NAMALWA (cell line): Measurements from ENCODE around the gene RNF114.
"Not testable (repeated sequence)": the region's sequence is repeated elsewhere in the genome, so short reads cannot be mapped to it uniquely, and the experiment has no call there.

Source experiments
- DNase-seq: peaks from one replicate; pipeline ENCODE4 v3.0.0-alpha.2; 2015; ENCODE audit warnings: low spot score

RNF114 gene

GRCh38 chr20:49928411-49929141 is 7.6 kb upstream of the RNF114 start:
- peak; percentile 89 for DNase-seq

- DNase-seq: no peak
Measured at GRCh38 chr20:49929142-49929494, 7.1 kb upstream of the RNF114 start.

GRCh38 chr20:49935746-49936152 is 448 bp upstream of the RNF114 start:
- no peak for DNase-seq

- peak; percentile 49 for DNase-seq
Measured at GRCh38 chr20:49937027-49937929, 1.1 kb downstream of the RNF114 start.

GRCh38 chr20:49938173-49939163 is 2.3 kb downstream of the RNF114 start:
- no peak for DNase-seq

GRCh38 chr20:49941456-49941855 is 5.3 kb downstream of the RNF114 start:
- DNase-seq: no peak

GRCh38 chr20:49942303-49942702 is 6.1 kb downstream of the RNF114 start:
- DNase-seq: no peak

- no peak for DNase-seq
Measured at GRCh38 chr20:49942942-49943341, 6.7 kb downstream of the RNF114 start.

- DNase-seq: no peak
Measured at GRCh38 chr20:49945306-49945700, 9.1 kb downstream of the RNF114 start.

GRCh38 chr20:49945701-49946477 is 9.7 kb downstream of the RNF114 start:
- no peak for DNase-seq

GRCh38 chr20:49948178-49948577 is 12.0 kb downstream of the RNF114 start:
- no peak for DNase-seq

- no peak for DNase-seq
Measured at GRCh38 chr20:49948809-49949507, 12.8 kb downstream of the RNF114 start.

GRCh38 chr20:49951151-49951550 is 15.0 kb downstream of the RNF114 start:
- DNase-seq: no peak

GRCh38 chr20:49955167-49955566 is 19.0 kb downstream of the RNF114 start:
- no peak for DNase-seq

- DNase-seq: not testable (repeated sequence)
Measured at GRCh38 chr20:49955830-49956396, 19.7 kb downstream of the RNF114 start.

- no peak for DNase-seq
Measured at GRCh38 chr20:49956689-49957088, 20.5 kb downstream of the RNF114 start.

GRCh38 chr20:49957089-49957938 is 21.1 kb downstream of the RNF114 start:
- DNase-seq: peak; percentile 31

- no peak for DNase-seq
Measured at GRCh38 chr20:49961413-49961812, 25.2 kb downstream of the RNF114 start.
